Measurements from ENCODE around the gene MPPED2.

MPPED2 gene

DNA sequence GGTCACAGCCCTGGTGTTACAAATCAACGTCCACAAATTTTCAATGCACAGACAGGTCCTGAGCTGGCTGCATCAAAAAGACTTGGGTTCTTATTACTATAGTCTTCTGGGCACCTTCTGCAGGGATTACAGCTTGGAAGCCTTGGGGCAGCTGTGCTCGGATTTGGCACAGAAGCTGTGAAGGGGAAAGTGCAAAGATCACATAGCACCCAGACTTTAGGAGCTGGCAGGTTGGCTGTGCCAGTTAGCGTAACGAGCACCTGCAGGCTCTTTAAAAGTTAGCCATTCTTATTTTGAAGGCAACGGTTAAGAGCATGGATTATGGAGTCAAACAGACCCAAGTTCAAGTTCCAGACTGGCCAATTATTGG lies 162.9 kb downstream of the MPPED2 start:
- in situ Hi-C loops (cut with HindIII; ENCODE audit: low sequenced_read_pairs): no loop called here
- no peak overlapping the region for H3K4me3 ChIP-seq (ENCODE audit: low read depth, low read length)
- DNase-seq (ENCODE audit: low read depth): no peak
- TF ChIP-seq, protein P1, sequence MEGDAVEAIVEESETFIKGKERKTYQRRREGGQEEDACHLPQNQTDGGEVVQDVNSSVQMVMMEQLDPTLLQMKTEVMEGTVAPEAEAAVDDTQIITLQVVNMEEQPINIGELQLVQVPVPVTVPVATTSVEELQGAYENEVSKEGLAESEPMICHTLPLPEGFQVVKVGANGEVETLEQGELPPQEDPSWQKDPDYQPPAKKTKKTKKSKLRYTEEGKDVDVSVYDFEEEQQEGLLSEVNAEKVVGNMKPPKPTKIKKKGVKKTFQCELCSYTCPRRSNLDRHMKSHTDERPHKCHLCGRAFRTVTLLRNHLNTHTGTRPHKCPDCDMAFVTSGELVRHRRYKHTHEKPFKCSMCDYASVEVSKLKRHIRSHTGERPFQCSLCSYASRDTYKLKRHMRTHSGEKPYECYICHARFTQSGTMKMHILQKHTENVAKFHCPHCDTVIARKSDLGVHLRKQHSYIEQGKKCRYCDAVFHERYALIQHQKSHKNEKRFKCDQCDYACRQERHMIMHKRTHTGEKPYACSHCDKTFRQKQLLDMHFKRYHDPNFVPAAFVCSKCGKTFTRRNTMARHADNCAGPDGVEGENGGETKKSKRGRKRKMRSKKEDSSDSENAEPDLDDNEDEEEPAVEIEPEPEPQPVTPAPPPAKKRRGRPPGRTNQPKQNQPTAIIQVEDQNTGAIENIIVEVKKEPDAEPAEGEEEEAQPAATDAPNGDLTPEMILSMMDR (IDR thresholded peaks at IDR 0.05; ENCODE audit: low read depth, low read length, missing control alignments): no peak

GRCh38 chr11:30422447-30423278 lies 163.5 kb downstream of the MPPED2 start:
- DNase-seq (ENCODE audit: low read depth): peak; percentile 9
- in situ Hi-C loops (cut with HindIII; ENCODE audit: low sequenced_read_pairs): no loop called here
- TF ChIP-seq, protein P1 (IDR thresholded peaks at IDR 0.05; ENCODE audit: low read depth, low read length, missing control alignments): no peak
- H3K4me3 ChIP-seq (ENCODE audit: low read depth, low read length): no peak overlapping the region

DNA sequence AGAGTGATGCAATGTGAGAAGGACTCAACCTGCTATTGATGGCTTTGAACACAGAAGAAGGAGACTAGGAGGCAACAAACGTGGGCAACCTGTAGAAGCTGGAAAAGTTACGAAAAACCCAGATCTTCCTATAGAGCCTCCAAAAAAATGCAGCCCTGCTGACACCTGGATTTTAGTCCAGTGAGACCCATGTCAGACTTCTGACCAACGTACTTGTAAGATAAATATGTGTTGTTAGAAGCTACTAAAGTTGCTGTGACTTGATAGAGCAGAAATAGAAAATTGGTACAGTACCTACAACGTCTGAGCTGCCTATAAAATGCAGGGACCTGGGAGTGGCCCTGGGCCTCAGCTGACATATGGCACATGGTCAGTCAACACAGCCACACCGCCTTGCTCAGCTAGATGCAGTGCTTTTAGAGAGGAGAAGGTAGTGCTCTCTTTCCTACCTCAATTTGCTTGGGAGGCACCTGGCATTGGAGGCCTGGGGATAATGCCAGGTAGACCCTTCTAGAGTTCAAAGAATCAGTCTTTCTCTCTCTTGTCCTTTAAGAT lies 165.8 kb downstream of the MPPED2 start:
- no peak overlapping the region for H3K4me3 ChIP-seq (ENCODE audit: low read depth, low read length)
- no peak for DNase-seq (ENCODE audit: low read depth)
- TF ChIP-seq, protein P1 (IDR thresholded peaks at IDR 0.05; ENCODE audit: low read depth, low read length, missing control alignments): no peak
- in situ Hi-C loops (cut with HindIII; ENCODE audit: low sequenced_read_pairs): no loop called here

DNA sequence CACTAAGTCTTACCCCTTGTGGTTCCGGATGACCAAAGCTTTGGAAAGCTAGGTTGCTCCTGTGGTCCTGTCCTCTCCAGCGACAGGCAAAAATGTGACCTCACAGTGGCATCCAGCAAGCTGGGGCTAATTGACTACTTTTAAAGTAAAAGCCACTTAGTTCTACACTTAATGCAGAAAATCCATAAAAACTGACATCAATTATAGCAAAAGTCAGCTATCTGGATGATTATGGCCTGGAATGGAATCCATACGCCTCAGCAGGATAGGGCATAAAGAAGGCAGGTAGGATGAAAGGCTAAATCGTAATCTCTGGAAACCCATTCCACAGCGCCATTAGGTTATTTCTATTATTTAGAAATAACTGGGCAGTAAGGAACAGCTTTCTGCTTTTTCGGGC lies 171.3 kb downstream of the MPPED2 start:
- H3K4me3 ChIP-seq (ENCODE audit: low read depth, low read length): no peak overlapping the region
- in situ Hi-C loops (cut with HindIII; ENCODE audit: low sequenced_read_pairs): no loop called here
- no peak for DNase-seq (ENCODE audit: low read depth)
- TF ChIP-seq, protein P1 (IDR thresholded peaks at IDR 0.05; ENCODE audit: low read depth, low read length, missing control alignments): no peak

DNA sequence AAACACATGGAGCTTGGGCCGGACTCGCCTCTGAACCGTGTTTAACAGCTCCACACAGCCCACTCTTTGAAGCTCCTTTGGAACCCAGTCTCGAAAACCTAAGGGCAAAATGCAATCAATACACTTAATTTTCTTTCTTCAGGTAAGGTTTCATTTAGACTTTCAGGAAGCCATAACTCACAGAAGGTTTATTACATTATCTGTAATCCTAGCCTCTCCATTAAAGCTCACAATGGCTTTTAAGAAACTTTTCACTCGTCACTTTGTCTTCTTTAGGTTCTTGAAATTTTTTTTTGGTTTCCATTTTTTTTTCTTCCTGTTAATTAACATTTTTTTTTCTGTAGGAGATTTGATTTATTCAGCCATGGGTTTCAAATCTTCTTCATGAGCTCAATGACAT lies 171.9 kb downstream of the MPPED2 start:
- in situ Hi-C loops (cut with HindIII; ENCODE audit: low sequenced_read_pairs): no loop called here

GRCh38 chr11:30412509-30412908 lies 173.6 kb downstream of the MPPED2 start:
- H3K4me3 ChIP-seq (ENCODE audit: low read depth, low read length): no peak overlapping the region
- no peak for DNase-seq (ENCODE audit: low read depth)
- in situ Hi-C loops (cut with HindIII; ENCODE audit: low sequenced_read_pairs): no loop called here
- TF ChIP-seq, protein P1 (IDR thresholded peaks at IDR 0.05; ENCODE audit: low read depth, low read length, missing control alignments): no peak

More for the DNA sequence above, 171.9 kb downstream of the MPPED2 start:
- no peak for DNase-seq (ENCODE audit: low read depth)
- no peak overlapping the region for H3K4me3 ChIP-seq (ENCODE audit: low read depth, low read length)
- TF ChIP-seq, protein P1 (IDR thresholded peaks at IDR 0.05; ENCODE audit: low read depth, low read length, missing control alignments): no peak

Data from astrocyte of the cerebellum (primary cell).